ENCODE data around the gene BCAS3.

DNA sequence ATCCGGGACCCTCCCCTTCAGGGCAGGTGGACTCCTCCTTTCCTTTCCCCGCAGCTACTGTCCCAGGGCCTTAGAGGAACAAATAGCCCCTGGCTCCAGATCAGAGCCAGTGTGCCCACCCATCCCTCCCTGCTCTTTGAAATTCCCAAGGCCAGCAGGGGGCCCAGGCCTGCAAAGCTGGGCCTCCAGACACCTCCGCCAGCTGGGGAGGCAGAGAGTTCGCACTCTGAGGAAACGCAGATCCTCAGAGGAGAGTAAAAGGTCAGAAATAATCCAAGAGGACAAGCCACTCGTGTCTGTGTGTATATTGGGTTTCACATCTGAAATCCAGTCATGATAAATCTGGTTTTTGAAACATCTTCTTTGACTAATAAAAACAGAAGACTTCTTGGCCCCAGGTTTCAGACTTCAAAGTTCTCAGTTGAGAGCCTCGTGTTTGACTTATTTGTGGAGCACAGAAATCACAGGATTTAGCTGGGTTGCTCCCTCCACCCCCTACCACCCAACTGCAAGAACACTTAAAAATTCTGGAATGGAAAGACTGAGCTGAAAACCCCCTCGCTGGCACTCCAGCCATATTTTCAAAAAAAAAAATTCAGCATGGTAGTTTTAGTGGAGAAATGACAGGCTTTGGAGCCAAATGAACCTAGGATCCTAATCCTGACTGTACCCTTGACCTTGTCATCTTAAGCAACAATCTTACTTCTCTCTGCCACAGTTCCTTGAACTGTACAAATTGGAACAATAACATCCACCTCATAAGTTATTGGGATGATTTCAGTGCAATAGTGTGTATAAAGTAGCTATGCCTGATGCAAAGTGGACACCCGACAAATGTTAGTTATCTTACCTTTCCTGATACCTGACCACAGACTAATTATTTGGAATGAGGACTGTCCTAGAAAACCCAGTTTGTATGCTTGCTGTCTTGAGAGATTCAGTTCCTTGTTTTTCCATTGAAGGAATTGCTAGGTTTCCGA is 677.5 kb downstream of the BCAS3 start:
- TF ChIP-seq, protein P1, sequence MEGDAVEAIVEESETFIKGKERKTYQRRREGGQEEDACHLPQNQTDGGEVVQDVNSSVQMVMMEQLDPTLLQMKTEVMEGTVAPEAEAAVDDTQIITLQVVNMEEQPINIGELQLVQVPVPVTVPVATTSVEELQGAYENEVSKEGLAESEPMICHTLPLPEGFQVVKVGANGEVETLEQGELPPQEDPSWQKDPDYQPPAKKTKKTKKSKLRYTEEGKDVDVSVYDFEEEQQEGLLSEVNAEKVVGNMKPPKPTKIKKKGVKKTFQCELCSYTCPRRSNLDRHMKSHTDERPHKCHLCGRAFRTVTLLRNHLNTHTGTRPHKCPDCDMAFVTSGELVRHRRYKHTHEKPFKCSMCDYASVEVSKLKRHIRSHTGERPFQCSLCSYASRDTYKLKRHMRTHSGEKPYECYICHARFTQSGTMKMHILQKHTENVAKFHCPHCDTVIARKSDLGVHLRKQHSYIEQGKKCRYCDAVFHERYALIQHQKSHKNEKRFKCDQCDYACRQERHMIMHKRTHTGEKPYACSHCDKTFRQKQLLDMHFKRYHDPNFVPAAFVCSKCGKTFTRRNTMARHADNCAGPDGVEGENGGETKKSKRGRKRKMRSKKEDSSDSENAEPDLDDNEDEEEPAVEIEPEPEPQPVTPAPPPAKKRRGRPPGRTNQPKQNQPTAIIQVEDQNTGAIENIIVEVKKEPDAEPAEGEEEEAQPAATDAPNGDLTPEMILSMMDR (IDR thresholded peaks at IDR 0.05; ENCODE audit: low read length): no peak
- TF ChIP-seq EZH2 (IDR thresholded peaks at IDR 0.05; ENCODE audit: borderline replicate concordance, low read length): no peak

Measured in OCI-LY1 (cell line).